ENCODE data around the gene DSEL.

DSEL gene

DNA sequence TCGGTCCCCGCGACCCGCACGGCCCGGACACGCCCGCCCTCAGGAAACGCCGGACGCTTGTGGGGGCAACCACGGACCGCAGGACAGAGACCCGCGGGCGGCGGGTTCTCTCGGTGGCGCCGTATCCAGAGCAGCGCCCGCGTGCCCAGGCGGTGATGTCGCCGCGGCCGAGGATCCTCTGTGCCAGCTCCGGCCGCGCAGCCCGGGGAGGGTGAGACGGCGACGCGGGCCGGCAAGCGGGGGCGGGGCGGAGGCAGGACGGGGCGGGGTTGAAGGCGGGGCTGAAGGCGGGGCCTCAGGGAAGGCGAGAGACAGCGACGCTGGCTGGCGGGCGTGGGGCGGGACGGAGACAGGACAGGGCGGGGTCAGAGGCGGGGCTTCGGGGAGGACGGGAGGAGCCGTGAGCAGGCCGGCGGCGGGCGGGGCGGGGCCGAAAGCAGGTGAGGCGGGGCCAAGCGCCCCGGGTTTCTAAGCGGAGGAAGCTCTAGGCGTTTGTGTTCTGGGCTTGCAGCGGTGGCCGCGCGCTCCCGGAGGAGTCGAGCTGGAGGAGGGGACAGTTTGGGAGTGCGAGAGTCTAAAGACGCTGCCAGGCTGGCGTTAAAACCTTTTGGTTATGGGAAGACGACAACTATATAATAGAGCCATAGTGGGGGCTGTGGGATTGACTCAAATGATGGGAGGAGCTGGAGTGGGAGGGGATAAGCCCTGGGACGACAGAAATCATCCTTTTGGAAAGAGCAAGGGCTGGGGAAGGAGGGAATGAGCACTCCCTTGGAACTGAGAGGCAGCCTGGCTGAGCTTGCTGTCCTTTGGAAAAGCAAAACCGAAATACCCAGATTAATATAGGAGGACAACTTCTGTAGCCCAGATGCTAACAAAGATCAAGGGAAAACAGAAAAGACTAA is at the start of gene DSEL:
Gene DSEL (minus strand): TSS at position 182 of the 905 bp plus-strand sequence. CDS start 2,112 bp downstream, outside the sequence.
- DNase-seq: peak; percentile 90 to 92

DNA sequence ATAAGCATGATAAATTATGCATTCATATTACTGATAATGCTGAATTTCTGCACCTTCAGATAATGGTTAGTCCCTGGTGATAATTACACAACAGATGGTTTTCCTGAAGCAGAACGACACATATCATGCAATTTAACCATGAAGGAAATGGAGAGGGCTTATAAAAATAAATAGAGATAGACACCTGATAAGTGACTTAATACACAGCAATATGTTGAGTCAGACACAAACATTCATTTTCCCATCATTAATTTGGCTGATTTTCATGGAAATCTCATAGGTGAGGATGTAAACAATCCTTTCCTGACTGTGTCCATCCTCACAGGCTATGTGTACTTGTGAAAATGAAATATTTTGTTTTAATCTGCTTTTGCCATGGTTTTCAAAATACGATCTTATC is 36.9 kb upstream of the DSEL start:
- DNase-seq: no peak

DNA sequence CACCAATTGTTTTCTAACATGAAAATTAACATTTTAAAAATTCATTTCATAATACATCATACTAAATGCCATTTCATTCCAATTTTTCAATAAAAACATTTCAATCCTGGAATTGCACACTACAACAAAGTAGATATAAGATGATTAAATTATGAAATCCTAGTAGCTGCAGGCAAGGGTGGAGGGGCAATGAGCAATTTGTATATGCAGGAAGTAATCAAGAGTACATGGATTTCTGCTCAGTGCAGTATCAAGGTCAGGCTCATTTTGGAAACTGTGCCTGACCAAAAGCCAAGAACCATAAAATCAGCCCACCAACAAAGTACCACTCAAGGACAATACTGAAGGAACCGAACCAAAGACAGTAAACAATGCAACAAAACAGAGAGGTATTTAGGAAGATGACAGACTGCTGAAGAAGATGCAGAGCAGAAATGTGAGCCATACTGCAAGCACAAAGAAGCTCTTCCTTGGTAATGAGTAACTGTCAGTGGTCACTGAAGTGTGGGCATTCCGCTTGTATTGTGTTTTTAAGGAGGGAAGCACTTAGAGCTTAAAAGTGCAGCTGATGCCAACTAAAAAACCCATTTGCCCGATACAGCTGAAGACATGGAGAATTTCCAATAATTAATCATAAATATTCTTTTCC is 34.5 kb upstream of the DSEL start:
- DNase-seq: no peak

DNA sequence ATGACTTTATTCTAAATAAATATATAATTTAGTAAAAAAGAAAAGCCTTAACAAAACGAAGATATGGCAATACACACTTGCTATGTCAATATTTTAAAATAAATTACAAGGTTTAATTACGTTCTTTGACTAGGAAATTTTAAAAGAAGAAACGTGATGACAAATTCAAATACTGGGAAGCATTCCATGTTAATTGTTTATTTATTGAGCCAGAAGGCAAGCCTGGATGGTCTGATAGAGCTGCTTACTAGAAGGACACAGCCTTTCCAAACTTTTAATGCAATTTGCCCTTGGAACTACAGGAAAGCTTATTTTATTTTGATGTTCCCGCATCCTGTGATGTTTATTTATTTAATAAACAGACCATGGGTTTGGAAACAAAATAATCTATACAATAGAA is 33.4 kb upstream of the DSEL start:
- DNase-seq: no peak

DNA sequence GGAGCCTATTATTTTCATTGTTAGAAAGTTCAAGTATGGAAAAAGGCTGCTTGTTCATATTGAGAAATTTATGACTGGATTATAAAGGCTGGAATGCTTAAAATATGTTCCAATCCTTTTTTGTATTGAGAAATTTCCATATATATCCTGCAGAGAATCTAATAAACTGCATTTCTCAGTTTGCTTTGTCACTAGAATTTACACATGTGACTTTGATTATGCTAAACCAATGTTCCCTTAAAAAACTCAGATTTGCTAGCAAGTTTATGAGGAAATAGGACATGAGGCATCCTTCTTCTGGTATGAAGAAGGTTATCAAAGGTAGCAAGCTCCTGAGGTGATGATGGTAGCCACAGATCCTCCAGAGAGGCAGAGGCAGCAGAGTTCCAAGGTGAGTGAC is 29.2 kb upstream of the DSEL start:
- DNase-seq: no peak

DNA sequence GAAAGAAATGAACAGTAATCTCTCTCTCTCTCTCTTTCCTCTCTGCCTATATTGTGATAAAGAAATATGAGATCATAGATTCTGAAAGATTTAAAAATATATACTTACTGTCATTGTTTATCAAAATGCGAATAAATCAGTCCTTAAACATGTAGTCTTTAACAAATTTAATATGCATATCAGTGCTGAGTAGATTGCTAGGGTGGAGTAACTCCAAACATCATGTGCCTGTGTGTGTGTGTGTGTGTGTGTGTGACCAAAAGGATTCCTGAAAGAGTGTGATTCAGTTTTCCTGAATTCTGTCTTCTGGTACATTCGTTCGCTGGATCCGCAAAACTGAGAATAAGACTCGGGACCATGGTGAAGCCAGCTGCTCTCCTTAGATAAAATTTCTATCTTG is 24.0 kb upstream of the DSEL start:
- no peak for DNase-seq

DNA sequence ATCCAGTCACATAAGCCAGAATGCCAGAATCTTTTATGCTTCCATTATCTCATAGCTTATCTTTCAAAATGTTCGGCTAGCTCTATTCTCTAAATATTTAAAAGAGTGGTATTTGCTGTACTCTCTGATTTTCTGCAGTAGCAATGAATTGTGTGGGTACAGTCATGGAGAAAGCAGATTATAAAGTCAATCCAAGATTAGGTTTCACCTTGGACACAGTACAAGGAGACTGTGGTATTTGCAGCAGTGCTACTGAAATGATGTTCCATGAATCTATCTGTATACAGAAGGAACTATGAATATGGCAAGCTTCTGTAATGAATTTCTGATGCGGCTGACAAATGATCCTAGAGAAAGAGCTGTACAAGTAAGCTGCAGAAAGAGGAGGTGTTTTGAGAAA is 15.4 kb upstream of the DSEL start:
- DNase-seq: no peak

DNA sequence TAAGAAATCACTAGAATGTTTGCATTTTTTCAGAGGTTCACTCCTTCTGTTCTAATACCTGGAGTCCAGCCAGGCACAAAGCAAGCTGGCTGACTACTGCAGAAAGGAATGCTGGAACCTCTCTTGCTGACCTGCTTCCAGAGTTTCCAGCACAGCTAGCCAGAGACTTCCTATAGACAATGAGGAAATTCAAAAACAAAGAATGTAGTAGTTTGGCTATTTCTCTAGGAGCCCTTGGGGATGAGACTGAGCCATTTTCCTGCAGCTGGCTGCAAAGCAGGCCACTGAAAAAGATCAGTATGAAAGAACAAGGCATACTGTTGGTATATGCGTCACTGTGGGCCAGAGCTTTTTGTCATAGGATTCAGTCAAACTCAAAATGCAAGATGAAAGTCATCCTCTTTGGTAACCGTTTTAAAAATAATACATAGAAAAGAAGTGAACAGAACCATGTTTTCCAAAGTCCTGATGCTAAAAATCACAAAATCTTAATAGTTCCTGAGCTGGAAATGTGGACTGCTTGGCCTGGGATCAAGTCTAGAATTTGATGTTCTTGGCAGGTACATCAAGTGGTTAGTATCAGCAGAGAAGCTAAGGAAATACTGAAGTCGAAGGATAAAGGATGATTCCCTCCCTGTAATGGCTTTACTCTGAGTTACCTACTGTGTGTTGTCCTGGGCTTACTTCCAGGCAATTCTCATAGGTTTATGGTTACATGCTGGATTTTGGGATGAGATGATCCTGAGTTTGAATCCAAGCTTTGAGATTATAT is 9.0 kb upstream of the DSEL start:
- no peak for DNase-seq

DNA sequence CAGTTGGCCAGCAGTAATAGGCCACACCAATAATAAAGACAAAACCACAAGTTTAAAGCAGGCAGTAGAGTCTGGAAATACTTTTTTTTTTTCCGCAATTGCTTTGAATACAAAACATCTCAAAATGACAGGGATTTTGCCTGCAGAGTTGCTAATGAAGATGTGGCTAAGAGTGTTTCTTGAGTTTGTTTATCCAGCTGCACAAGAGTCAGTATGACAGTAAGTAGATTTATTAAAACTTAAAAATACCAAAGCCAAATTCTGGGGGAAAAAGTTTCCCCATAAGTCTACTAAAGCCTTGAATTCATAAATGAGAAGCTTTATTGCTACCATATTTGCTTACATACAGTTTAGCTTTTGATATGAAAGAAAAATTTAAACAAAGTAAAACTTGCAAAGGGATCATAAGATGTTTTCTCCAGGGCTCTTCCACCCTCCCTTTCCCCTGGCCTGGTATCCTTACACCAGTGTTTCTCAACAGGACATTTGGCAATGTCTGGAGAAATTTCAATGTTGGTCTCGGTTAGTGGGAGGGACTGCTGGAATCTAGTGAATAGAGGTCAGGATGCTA is 3.9 kb upstream of the DSEL start:
- DNase-seq: no peak

DNA sequence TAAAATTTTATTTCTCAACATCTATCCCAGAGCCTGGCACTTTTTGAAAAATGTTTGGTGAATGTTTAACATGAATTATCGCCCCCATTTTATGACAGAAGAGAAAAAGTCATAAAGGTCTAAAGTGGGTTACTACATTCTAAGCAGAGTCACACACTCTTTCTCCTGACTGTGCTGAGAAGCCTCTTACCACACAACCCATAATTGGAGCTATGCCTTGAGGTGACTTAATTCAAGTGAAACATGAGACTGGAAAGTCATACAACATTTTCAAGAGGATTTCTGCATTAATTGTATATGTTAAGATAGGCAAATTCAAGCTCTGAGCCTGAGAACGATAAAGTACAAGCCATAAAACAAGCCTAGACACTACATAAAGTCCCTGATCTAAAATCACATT is 3.1 kb upstream of the DSEL start:
- no peak for DNase-seq

DNA sequence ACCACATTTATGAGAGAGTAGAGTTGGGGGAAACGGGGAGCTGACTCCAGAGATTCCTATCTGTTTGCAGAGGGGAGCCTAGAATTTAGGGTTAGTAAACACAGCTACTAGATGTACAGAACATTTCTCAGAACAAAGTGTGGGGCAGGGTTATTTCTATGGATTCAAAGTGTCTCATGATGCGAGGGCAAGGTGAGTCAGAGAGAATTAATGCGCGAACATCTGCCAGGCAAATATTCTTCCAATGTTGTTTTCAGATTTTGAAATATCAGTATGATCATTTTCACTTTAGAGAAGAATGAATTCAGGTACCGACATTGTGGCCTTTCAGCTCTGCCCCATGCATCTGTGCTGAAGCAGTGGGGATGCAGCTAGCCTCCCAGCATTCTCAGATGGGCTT is 2.0 kb upstream of the DSEL start:
- no peak for DNase-seq

DNA sequence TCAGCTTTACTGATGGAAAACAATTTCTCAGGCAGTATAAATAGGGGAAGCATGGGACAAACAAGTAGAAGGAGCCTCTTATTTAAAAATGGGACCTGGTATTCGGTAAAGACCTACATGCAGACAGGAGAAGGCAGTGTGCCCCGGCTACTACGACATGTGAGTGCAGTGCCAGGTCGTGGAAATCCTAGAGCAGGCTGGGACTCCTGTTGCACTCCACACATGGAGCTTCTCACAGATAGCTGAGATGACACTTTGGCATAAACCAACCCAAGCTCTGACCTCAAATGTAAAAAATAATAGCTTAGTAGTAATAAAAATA is 885 bp upstream of the DSEL start:
- DNase-seq: no peak

DNA sequence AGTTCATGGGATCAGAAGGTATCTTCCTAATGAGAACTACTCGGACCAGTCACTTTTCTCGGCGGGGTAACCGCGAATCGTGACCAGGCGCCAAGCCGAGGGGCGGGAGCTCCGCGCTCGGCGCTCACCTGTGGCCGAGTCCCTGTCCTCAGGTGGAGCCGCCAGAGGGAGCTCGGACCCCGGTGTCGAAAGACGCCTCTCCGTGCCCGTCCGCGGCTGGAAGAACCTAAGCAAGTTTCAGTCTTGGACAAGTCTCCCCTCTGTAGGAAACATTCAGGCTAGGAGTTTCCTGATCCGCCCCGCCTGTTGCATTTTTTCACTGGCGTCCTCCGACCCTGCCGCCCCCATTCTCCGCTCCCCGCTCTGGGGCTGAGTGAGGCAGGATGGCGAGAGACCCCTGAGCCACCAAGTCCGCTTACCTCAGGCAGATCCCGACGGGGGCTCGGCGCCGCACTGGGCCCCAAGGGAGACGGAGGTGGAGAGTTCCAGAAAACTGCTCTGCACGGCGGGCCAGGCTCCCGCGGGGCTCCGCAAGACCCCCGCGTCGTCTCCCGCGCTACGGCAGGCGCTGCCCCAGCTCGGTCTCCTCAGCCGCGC is 480 bp downstream of the DSEL start:
- DNase-seq: peak in 1 of 2 donors; percentile 17

DNA sequence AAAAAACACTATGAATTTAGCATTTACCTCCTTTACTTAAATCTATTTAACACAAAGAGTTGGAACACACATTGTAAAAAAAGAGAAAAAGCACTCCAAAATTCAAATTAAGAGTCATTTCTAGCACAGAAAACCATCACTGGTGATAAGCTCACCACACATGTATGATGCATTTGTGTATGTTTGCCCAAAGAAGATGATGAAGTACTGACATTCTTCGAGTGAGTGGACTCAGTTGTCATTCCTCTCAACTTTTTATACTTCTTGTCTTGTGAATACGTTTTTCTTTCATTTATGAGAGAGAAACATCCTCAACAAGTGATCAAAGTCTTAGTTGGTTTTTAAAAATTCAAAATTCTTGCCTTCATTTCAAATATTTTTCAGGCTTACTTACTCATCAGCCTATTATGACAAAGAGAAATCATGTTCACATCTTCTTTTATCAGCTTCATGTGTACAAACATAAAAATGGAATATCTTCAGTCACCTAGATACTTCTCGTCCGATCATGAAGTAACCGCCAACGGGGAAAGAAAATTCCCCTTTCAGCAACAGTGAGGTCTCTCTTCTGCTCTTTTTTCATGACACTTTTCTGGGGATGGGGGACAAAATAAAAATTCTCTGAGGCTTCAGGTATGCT is 1.5 kb downstream of the DSEL start:
- DNase-seq: no peak

DNA sequence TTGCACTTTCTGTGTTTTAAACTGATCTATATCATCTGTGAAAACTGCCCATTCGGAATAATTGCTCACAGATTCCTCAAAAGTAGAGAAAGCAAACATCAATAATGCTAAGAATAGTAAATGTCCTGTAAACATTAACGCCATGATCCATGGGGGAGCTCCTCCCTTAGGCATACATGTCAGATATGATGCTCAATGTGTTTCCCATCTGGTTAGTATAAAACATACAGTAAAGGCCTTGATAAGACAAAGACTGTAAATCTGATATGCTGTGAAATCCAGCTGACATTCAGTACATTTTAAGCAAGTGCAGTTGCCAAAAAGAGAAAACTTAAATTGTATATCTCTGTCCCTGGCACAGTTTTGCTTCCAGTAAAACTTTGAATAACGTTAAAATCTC is 2.1 kb downstream of the DSEL start:
- DNase-seq: no peak

DNA sequence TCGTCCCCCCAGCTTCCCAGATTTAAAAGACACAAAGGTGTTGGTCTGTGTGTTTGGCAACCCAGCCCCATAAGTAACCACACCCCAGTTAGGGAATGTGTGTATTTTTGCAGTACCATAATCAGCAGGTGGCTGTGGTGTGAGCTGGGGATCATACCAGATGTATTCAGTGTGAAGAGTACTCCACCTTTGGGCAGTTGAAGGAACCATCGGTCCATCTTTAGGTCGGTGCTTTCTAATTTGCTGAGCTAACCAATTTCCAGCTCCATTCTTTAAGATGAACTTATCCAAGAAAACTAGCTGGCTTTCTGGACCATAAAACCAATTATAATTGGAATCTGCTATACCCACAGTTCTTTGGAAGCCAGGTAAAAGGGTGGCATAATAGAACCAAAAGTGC is 3.2 kb downstream of the DSEL start:
- DNase-seq: no peak

DNA sequence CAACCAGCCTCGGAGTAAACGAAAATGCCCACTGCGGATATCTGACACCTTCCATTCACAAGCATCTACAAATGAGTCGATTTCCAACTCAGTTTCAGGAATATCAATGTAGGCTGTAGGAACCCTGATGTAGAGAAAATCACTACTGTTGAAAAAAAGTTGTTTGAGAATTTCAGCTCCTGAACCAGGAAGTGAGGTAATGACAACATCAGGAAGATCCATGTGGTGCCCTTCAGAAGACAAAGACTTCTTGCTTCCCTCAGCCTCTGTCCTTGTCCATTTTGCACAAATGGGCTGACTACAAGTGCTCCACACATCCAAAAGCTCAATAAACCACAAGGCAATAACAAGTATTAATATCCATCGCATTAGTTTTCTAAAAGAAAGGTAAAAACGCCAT is 4.7 kb downstream of the DSEL start:
- DNase-seq: no peak

DNA sequence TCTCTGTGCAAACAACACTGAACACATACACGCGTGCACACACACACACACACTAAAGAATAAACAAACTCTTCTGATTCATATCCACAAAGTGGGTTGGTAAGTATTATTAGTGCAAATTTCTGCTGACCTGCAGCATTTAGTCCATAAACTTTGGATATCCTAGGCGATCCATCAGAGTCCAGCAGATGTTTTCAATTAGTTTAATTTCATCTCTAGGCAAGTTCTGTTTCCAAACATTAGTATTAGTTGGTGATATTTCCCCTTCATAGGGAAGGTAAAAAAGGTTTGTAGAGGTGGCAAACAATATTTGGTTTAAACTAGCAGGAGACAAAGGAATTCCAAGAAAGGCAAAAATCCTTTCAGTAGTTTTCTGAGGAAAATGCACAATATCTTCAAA is 5.7 kb downstream of the DSEL start:
- no peak for DNase-seq

DNA sequence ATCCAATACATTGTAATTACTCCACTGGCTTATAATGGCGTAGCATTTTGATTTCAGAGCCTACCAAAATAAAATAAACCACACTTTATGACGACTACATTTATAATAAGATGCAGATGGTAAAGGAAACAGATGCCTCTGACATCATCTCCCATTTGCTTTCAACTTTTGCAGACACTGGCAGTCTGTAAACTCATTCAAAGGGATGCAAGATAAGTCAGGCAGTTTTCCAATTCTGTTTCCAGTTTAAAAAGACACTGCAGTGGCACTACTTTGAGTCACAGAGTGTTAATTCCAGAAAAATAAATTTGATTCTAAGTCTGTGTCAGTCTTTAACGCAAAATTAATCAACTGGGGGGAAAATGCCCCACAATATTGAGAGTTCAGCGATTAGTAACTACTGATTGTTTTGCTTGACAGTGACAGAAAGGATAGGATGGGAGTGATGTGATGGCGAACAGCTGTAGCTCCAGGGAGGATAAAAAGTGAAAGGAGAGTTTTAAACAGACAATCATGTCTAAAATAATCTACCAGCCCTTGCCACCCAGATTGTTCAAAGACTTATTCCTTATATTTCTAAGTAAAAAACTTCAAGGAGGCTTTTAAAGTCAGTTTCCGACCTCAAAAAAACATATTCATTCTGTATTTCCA is 6.7 kb downstream of the DSEL start:
- no peak for DNase-seq

DNA sequence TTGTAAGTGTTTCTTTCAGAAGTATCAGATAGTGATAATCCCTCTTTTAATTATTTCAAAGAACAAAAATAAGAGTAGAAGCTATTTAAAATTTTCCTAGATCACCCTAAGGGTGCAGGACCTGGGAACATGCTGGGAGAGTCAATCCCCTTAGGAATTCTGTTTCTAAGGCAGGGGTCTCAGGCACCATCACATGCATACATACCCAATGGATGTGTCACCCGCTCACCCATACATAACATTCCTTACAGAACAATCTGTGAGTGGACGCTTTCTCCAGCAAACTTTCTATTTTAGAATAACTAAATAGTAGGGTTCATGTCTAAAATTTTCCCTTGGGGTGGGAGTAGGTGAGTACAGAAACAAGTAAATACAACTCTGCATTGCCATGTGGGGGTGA is 8.4 kb downstream of the DSEL start:
- no peak for DNase-seq

DNA sequence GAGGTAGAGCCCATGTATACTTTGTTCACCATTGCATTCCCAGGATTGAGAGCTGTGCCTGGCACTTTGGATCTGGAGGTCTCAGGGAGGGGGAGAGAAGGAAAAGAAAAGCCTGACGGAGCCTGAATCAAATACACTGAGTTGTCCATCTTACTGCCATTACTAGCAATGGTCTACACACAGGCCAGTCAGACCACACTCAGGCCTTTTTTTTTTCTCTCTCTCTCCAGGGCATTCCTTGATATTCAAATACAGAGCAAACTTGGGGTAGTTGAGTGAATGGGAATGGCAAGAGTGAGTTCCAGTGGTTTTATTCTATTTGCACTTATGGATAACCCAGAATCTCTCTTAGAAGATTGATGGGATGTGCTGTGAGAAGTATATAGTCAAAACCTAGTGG is 11.8 kb downstream of the DSEL start:
- DNase-seq: no peak
